ENCODE measurements around the gene CCDC177. TPM values are rescaled to one million over a fixed set of nuclear protein-coding genes. Genes with fewer than 3 reads are reported as not detected.
A peak's percentile ranks its signal among the peaks of the same experiment; 100 is the strongest.

CCDC177 gene
- not detected for total RNA-seq

DNA sequence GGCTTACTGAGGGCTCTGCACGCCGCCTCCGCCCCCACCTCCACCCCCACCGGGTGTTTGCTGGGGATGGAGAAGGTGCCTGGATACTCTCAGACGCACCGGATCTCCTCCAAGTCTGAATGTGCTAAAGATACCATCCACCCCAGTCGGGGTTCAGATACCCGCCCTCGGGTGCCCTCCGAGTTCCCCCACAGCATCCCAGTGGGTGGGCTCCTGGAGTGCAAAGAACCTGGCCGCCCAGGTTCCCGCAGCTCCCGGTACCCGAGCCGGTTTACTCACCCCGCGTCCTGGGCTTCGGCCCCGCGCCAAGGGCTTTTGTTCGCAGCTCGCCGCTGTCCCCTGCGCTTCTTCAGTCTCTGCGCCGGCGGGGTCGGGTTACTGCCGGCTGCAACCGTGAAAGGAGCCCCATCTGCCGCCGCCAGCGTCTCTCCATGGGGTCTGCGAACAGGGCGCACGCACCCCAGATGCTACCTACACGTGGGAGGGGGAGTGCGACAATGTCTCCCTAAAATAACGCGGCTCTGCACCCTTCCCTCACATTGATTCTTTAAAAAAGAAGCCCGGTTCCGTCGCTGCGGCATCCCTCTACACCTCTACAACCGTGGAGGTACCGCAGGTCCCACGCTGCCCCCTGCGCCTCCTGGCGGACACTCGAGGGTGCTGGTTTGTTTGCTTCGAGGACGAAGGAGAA is at the start of gene CCDC177:
TSS of gene CCDC177 (minus strand) at position 609 of the 691 bp plus-strand sequence. CDS start 1,249 bp downstream, outside the sequence.
- H3K27ac ChIP-seq: no peak within 1 kb of the TSS
- intact Hi-C loops (cut with DNase I): no loop called here
- no peak within 1 kb of the TSS for H3K4me3 ChIP-seq
- DNase-seq: peak; percentile 48 to 70 (median 59)
- H3K9me3 ChIP-seq: no peaks in the 10 kb centered on the region
- peaks cover 32% of the 10 kb centered on the region for H3K4me1 ChIP-seq
- ATAC-seq: peak; percentile 60
- peaks cover 0 to 30% of the 10 kb centered on the region in 2 donors for H3K27me3 ChIP-seq
- no peak for TF ChIP-seq POLR2A (IDR thresholded peaks at IDR 0.05)
- TF ChIP-seq, protein P1, sequence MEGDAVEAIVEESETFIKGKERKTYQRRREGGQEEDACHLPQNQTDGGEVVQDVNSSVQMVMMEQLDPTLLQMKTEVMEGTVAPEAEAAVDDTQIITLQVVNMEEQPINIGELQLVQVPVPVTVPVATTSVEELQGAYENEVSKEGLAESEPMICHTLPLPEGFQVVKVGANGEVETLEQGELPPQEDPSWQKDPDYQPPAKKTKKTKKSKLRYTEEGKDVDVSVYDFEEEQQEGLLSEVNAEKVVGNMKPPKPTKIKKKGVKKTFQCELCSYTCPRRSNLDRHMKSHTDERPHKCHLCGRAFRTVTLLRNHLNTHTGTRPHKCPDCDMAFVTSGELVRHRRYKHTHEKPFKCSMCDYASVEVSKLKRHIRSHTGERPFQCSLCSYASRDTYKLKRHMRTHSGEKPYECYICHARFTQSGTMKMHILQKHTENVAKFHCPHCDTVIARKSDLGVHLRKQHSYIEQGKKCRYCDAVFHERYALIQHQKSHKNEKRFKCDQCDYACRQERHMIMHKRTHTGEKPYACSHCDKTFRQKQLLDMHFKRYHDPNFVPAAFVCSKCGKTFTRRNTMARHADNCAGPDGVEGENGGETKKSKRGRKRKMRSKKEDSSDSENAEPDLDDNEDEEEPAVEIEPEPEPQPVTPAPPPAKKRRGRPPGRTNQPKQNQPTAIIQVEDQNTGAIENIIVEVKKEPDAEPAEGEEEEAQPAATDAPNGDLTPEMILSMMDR (IDR thresholded peaks at IDR 0.05): peak; percentile 56 to 88 (median 67)
- H3K36me3 ChIP-seq (replicated peaks in 1 of 2; ENCODE audit: insufficient read depth in 1 of 2, low read depth in 2 of 2): no peaks in the 10 kb centered on the region
- 1 to 2% methylated on average over 19 to 50 of the region's 52 CpGs for WGBS, 2 donors

DNA sequence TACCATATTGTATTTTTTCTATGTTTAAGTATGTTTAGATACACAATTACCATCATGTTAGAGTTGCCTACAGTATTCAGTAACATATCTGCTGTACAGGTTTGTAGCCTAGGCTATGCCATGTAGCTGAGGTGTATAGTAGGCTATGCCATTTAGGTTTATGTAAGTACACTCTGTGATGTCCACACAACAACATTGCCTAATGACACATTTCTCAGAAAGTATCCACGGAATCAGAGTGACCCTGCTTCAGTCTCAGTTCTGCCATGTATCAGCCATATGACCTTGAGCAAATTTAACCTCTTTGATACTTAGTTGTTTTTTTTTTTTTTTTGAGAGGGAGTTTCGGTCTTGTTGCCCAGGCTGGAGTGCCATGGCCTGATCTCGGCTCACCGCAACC is 49.5 kb upstream of the CCDC177 start:
- peak overlapping the region in 1 of 4 donors; percentile 64 for H3K27ac ChIP-seq

DNA sequence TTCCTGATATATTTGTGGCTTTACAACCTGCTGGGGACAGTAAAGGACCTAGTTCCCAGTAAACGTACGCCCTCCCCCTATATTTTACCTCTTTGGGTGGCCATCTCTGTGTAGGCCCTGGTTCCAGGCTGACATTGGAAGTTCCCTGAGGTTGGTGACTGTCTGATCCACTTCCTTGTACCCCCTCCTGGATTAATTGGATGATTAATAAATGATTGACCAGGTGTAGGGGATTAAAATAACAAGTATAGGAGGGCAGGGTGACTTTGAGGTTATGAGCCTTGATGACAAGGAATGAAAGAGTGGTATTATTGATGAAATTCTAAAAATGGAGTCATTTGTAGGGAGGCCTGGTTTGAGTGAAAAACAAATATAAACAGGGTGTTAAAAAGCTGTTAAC is 46.3 kb upstream of the CCDC177 start:
- WGBS, 2 donors: 68 to 73% methylated on average over 2 of the region's 2 CpGs
- TF ChIP-seq POLR2A (IDR thresholded peaks at IDR 0.05): no peak
- TF ChIP-seq, protein P1 (IDR thresholded peaks at IDR 0.05): no peak
- no peak for DNase-seq
- Histone ChIP-seq H3K9me3 (peaks cover 0 to 3% (median 0%) of the 10 kb centered on the region in 3 donors), H3K36me3 (replicated peaks in 1 of 2; ENCODE audit: insufficient read depth in 1 of 2, low read depth in 2 of 2) (no peaks in the 10 kb centered on the region), H3K27me3 (no peaks in the 10 kb centered on the region), H3K4me1 (peaks cover 89% of the 10 kb centered on the region), H3K27ac (peak overlapping the region in 3 of 4 donors; percentile 46 to 78 (median 70)), H3K4me3 (no peak overlapping the region)
- intact Hi-C loops (cut with DNase I): no loop called here
- ATAC-seq: peak; percentile 73

More for the DNA sequence above, 49.5 kb upstream of the CCDC177 start:
- ATAC-seq: no peak
- peaks cover 0 to 3% (median 0%) of the 10 kb centered on the region in 3 donors for H3K9me3 ChIP-seq
- no peaks in the 10 kb centered on the region for H3K36me3 ChIP-seq (replicated peaks in 1 of 2; ENCODE audit: insufficient read depth in 1 of 2, low read depth in 2 of 2)
- TF ChIP-seq, protein P1 (IDR thresholded peaks at IDR 0.05): no peak
- TF ChIP-seq POLR2A (IDR thresholded peaks at IDR 0.05): no peak
- no peak for DNase-seq
- H3K4me3 ChIP-seq: no peak overlapping the region
- H3K27me3 ChIP-seq: no peaks in the 10 kb centered on the region
- intact Hi-C loops (cut with DNase I): no loop called here
- peaks cover 64% of the 10 kb centered on the region for H3K4me1 ChIP-seq
- 70 to 80% methylated on average over 4 of the region's 4 CpGs for WGBS, 2 donors

DNA sequence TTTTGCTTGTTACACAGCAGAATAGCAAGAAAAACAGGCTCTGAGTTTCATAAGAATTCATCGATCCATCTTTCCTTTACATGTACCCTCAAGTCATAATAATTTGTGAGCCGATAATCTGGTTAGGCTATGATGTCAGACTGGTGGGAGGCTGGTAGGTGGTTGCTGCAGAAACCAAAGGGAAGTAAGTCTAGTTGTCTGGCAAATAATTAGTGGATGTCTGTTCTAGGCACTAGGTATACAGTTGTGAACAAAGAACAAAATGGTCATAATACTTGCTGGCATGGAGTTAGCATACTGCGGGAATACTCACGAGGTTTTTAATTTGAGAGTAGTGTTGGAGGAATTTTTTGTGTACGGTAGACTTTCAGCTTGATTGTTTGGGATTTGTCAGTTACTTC is 45.5 kb upstream of the CCDC177 start:
- H3K9me3 ChIP-seq: peaks cover 0 to 3% (median 0%) of the 10 kb centered on the region in 3 donors
- TF ChIP-seq, protein P1 (IDR thresholded peaks at IDR 0.05): no peak
- no peak for TF ChIP-seq POLR2A (IDR thresholded peaks at IDR 0.05)
- DNase-seq (no peak), ATAC-seq (peak; percentile 36)
- intact Hi-C loops (cut with DNase I): no loop called here
- H3K27me3 ChIP-seq: no peaks in the 10 kb centered on the region
- WGBS, 2 donors: 47 to 50% methylated on average over 5 of the region's 5 CpGs
- H3K36me3 ChIP-seq (replicated peaks in 1 of 2; ENCODE audit: insufficient read depth in 1 of 2, low read depth in 2 of 2): no peaks in the 10 kb centered on the region
- peaks cover 89% of the 10 kb centered on the region for H3K4me1 ChIP-seq
- no peak overlapping the region for H3K4me3 ChIP-seq
- H3K27ac ChIP-seq: peak overlapping the region; percentile 46 to 78 (median 59)

All from body of pancreas (tissue), 4 donors.